ENCODE measurements around the gene TMEM63C.

GRCh38 chr14:77198561-77198960, 17.0 kb downstream of the TMEM63C start:
- no peak for TF ChIP-seq CTCF (IDR thresholded peaks at IDR 0.05)
- no peak for TF ChIP-seq POLR2A (IDR thresholded peaks at IDR 0.05)
